GM21423 (cell line): Measurements from ENCODE around the gene MCF2L2.
A peak's percentile ranks its signal among the peaks of the same experiment; 100 is the strongest.

Experiments used
- ATAC-seq: cut with Tn5 transposase; IDR thresholded peaks from one replicate; pipeline ENCODE4 v1.9.1; 2021; ENCODE audit warnings: mild to moderate bottlenecking, moderate library complexity; ENCODE audit not compliant: unreplicated experiment

MCF2L2 gene

DNA sequence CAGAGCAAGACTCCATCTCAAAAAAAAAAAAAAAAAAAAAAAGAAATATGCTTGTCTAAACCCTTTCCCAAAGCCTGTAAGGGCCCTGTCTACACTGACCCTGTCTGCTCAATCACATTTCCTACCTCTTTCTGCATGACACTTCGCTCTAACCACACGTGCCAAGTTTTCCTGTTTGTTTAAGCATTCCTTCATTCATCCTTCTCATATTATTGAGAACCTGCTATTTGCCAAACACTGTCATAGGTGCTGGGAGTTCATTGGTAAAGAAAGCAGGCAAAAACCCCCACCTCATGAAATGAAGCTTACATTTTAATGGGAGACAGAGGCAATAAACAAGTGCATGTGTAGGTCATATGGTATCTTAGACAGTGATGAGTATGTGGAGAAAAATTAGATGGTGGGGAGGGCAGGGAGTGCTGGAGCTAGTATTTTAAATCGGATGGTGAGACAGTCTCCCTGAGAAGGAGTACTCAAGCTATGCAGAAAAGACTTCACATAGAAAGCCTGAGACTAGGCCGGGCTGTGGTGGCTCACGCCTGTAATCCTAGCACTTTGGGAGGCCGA is 127.3 kb downstream of the MCF2L2 start:
- no peak for ATAC-seq

DNA sequence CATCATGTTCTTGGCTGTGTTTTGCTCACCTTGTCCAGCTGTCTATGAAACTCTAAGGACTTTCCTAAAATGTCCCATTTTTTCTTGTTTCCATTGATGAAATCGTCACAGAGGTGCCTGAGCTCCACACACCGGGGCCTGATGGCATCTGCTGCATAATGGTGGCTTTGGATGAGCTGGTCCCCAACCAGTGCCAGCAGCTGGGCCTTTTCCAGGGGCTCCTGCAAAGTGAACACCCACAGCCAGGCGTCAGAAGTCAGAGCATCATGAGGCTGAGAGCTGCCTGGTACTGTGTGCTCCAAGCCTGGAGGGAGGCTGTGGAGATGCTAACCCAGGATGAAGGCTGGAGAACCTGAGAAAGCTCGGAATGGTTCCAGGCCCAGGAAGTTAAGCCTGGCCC is 128.4 kb downstream of the MCF2L2 start:
- no peak for ATAC-seq

DNA sequence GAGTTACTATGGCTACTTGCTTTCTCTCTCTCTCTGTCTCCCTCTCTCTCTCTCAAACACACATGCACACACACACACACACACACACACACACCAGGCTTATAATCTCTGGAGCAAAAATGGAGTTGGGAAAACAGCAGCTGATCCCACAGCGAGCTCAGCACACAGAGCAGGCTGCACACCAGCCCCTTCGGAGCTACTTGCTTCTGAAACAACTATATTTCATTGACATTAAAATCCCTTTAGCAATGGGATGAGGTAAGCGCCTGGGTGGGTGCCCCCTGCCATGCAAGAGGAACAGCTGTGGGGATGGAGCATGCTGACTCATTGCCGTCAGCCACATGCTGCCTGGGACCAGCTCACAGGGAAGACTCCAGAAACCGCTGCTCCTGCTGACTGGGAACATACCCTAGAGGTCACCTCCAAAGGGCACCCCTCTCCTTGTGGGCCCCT is 129.7 kb downstream of the MCF2L2 start:
- ATAC-seq: no peak

DNA sequence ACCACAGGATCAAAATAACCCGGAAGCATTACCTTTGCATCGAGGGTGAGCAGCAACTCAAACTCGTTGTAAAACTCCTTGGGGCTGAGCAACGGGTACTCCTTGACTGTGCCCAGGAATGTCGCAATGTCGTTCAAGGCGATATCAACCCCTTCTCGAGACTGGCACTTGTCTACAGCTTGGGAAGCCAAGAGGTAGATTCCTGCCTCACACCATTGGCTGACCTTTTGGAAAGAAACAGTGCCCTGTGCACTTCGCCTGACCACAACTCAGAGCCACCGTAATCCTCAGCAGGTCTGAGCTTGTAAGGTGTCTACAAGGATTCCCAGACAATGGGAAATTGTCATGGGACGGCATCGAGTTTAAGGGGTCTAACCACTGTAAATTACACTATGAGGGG is 131.5 kb downstream of the MCF2L2 start:
- no peak for ATAC-seq

DNA sequence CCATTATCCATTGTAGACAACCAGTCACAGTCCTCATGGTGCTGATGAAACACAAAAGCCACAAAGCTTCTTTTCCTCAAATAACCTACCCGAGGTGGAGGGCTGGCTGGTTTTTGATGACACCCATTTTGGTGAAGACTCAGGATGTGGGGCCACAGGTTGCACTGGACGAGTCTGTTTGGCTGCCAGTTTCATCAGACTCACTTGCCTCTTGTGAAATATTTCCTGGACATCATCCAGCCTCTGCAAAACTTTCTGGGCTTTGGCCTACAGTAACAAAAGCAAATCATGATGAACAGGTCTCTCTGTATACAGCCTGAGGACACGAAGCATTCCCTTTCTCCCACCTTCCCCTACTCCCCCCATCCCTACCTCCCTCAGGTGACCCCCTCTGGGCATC is 133.2 kb downstream of the MCF2L2 start:
- ATAC-seq: no peak

DNA sequence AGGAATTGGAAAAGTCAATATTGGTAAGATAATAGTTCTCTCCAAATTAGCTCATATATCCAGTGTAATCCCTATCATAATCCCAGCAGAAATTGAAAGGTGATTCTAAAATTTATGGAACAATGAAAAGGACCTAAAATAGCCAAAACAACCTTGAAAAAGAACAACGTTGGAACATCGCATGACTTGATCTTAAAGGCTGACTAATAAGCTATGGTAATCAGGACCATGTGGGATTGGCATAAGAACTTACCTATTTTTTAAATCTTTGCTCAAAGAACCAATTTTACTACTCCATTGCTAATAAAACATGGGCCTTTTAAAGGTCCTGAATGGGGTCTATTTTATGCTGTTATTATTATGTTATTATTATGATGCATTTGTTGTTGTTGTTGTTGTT is 134.5 kb downstream of the MCF2L2 start:
- ATAC-seq: no peak

DNA sequence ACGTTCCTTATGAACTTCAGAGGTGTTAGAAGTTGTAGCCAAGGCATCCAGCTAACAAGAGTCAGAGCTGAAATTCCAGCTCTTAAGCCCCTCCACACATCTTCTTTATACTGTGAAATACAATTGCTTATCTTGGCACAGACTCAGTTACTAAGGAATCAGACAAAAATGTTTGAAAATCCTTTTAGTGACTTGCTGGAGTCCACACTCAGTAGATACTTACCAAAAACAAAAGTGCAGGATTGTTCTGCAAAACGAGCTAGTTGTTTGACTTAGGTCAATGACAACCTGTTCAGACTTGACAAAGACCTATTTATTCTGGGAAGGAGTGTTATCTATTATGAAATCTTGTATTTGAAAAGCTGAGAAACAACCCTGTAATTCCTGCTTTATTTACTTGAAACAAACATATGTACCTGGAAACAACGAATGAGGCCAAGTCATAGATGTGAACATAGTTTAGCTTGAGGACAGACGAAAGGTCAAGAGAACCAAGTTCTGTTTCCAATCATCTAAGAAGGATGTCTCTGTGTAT is 136.9 kb downstream of the MCF2L2 start:
- ATAC-seq: no peak

DNA sequence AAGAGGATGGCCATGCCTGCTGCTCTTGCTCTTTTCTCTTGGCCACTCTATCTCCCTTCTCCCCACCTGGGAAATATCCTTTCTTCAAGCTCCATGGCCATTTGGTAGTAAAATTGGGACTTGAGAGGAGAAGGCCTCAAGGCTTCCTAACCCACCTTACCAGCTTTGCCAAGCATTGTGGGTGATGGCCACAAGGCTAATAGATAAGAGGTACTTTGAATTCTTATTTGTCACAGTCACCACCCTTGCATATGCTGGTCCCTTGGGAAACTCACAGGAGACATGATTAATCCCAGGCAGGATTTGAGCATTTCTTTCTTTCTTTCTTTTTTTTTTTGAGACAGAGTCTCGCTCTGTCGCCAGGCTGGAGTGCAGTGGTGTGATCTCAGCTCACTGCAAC is 138.2 kb downstream of the MCF2L2 start:
- ATAC-seq: no peak

DNA sequence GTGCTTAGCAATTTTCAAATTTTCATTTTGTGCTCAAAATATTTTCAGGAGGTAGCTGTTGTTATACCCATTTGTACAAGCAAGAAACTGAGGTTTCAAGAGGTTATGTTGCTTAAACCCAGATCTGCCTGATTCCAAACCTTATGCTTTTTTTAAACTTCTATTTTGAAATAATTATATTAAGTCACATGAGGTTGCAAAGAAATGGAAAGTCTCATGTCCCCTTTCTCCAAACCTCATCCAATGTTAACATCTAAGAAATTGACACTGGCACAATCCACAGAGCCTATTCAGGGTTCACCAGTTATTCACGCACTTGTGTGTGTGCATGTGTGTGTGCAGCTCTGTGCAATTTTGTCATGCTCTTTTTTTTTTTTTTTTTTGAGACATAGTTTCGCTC is 140.3 kb downstream of the MCF2L2 start:
- no peak for ATAC-seq

DNA sequence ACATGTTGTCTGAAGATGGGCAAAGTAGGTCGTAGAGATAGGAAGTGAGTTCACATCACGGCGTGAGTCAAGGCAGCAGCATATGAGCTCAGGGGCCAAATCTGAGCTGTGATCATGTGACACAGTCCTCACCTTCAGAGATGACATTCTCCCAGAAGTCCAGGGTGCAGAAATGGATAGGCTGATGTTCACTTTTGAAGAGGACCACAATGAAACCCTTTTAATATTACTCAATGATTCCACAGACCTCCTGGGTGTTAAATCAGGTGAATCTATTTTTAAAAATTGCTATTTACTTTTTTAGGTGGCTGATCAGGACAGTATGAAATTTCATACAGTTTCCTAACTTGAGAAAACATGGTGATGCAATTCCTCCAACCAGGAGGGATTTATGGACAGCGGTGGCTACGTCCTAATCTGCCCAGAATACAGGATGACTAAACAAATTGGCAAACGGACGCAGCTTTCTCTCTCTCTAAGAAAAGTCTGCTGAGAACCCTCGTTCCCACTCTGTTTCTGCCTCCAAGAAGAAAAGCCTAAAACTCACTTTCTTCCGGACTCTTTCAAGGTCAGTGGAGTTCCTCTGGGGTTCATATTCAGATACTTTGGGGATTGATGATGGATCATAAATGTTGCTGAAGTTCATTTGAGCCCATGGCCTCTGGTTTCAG is 141.0 kb downstream of the MCF2L2 start:
- ATAC-seq: no peak

DNA sequence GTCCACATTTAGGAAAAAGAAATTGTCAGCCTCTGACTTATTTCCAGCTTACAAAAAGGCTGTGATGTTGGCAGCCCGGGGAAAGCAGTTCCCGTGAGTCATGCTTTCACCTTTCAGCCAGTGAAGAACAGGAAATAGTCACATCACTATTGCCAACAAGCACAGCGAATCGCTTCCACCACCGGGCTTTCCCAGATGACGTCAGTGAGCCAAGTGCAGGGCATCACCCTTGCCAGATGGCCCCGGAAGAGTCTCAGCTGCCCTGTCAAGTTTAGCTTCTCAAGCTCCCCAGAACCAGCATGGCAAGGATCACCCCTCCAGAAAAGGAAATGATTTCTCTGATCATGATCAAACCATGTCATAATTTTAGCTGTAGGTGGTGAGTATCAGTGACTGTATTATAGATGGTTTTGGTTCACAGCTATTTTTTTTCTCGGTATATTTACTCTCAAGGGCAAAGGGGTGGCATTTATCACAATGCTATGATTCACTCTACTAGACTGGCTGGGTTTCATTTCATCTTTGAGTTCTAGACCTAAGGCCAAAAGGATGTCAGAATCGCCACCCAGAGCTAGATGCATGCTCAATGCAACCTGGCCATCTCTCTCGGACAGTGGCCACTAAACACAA is 142.5 kb downstream of the MCF2L2 start:
- ATAC-seq: peak; percentile 97

DNA sequence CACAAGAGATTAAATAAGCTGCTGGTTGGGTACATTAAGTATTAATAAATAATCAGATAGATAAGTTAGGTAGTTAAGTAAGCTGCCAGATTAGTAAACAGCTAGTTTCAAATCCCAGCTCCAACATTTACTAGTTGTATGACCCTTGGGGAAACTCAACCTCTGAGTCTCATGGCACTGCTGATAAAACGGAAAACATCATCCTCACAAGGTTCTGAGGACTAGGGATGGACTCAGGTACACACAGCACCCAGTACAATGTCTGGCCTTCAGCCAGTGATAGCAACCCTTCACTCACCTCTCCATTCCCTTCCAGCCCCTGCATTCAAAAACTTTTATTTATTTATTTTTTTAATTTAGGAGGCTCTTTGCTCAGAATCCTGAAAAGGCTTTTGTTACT is 143.1 kb downstream of the MCF2L2 start:
- no peak for ATAC-seq

DNA sequence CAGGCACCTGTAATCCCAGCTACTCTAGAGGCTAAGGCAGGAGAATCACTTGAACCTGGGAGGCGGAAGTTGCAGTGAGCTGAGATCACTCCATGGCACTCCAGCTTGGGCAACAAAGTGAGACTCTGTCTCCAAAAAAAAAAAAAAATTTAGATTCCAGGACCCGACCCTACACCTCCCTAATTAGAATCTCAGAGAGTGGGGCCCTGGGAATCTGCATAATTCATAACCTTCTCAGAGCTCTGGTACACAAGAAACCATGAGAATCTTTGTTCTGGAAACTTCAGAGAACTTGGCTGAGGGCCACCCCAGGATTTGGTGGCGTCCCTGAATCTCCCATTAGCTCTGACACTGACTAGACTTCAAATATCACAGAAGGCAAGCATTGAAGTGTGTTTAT is 143.8 kb downstream of the MCF2L2 start:
- no peak for ATAC-seq

DNA sequence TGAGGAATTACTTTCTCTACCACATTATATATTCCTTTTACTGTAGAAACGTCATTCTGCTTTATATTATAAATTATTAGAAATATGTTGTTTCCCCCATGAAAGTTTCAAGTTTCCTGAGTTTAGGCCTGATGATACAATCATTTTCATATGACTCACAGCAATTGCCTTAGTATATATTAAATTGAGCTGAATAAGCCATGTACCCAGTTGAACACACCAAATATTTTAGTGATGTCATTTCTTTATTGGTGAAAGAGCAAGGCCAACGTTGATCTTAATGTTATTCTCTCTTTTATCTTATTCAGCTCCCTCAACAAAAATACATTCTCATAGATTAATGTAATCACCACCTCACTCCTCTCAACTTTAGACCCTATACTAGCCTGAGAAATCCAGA is 144.5 kb downstream of the MCF2L2 start:
- no peak for ATAC-seq

DNA sequence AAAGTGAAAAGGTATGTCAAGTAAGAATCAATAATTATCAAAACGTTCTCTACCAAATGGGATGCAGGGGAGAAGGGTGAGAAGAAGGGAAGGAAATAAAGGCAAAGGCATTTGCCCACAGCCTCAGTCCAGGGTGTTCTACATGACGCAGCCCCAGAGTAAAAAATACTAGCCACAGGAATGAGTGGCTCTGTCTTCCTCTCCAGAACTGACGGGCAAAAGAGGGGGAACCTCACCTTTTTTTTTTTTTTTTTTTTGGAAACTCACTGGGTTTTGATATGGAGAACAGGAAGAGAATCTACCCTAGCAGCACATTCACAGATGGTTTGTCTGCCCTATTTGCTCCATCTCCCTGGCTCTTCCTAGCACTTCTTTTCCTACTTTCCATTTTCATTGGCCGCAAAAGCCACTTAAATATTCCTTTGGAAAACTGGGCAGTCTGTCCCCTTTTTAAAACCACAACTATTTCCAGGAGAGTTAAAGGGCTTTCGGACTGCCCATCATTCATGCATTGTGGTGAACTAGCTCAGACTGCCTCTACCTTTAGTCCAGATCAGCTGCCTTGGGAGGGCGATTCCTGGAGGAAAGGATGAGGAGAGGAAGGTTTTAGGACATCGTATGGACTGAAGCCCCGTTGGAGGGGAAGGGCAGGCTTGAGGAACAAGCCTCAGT is 147.2 kb downstream of the MCF2L2 start:
- ATAC-seq: no peak

DNA sequence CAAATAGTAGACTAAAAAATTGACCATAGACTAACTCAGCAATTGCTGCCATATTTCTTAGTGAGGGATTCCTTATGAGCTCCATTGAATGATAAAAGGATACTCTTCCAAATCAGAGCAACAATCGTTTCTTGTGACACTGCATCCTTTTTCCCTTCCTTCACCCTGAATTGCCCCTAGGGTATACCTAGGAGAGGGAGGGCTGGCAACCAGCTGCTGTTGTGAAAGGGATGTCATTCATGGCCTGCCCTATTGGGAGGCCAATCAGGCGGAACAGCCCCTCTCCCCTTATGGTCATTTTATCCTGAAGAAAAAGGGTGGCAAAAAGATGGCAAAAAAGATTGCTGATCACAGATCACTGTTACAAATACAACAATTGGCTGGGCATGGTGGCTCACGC is 149.0 kb downstream of the MCF2L2 start:
- no peak for ATAC-seq

DNA sequence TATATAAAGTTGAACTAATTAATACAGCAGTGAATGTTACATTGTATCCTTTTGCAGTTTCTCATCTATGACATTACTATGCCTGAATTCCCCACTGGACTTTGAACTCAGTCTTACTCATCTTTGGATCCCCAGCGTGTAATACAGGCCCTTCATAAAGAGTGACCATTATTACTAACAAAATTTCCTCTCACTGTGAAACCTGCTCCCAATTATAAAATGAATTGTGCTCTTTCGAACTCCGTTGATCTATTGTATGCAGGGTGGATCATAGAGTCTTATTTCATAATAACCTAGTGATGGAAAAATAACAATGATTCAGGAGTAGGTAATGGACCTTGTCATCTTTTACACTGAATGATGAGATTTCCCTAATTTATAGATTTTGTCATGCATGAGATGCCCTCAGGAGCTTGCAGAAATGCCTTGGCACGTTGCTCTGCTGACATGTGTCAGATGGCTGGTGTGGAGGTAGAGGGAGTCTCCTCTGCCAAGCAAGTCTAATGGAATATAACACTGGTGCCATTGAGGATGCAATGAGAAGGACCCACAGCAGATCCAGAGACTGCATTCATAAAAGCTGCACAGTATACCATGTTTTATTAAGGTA is 149.8 kb downstream of the MCF2L2 start:
- no peak for ATAC-seq

DNA sequence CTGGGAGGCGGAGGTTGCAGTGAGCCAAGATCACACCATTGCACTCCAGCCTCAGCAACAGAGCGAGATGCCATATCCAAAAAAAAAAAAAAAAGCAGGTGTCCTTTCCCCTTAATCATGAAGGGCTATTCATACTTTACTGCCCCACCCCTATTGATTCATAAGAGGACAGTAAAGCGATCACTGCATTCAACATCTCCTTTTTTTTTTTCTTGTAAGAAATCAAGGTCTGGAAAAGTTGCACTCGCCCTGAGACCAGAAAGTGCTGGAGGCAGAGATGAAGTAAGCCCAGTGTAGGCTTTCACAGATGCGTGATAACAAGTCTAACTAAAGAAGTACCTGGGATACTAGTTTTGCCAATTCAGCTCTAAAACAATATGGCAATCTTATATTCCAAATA is 151.2 kb downstream of the MCF2L2 start:
- ATAC-seq: no peak

DNA sequence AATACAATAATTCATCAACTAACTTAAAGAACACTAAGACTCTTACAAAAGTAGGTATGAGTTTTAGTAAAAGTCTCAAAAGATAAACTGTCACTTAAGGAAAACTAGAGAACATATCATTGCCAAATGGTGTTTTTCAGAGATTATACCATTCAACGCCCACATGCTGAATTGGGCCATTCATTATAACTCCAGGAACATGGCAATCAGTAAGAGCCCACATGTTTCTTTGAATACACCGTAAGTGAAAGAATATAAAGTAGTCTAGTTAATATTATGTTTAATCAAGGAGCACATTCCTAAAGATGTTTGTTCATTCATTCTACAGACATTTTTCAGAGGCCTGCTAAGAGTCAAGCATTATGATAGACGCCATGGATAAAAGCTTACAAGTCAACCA is 152.5 kb downstream of the MCF2L2 start:
- ATAC-seq: no peak

DNA sequence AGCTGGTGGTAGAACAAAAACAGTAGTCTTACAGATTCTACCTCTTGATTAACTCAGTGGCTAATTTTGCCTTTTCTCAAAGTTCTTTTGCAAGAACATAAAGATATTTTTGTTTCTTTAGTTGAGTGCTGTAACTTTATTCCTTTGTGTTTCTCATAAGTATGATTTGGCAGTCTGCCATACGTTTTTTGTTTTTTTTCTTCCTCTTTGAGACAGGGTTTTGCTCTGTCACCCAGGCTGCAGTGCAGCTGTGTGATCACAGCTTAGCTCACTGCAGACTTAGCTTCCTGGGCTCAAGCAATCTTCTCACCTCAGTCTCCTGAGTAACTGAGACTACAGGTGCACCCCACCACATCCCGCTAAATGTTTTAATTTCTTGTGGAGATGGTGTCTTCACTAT is 153.0 kb downstream of the MCF2L2 start:
- ATAC-seq: no peak

DNA sequence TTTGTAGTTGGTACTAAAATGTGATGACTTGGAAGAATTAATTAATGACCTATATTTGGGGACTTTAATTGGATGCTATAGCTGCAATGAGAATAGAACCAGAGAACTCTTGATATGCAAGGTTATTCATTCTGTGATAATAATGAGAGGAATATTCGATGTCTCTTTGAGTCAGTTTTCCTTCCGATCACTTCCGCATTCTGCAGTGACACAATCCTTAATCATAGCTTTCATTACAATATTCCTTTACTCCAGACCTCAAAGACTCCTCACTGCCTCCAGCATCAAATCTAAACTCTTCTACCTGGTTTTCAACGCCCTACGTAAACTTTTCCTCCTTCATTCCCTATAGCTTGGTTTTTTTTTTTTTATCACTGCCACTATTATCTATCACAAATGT is 153.8 kb downstream of the MCF2L2 start:
- no peak for ATAC-seq
